Measurements from ENCODE around the gene TSSK6.

TSSK6 gene

GRCh38 chr19:19508217-19508616 lies 7.1 kb downstream of the TSSK6 start:
- Mint-ChIP-seq H3K27me3 (ENCODE audit: low read depth) (no peaks in the 10 kb centered on the region), H3K4me1 (no peaks in the 10 kb centered on the region), H3K36me3 (ENCODE audit: low read depth) (peaks cover 38% of the 10 kb centered on the region), H3K27ac (no peak overlapping the region), H3K9me3 (no peaks in the 10 kb centered on the region), H3K4me3 (no peak overlapping the region)
- no peak for TF ChIP-seq CTCF (IDR thresholded peaks at IDR 0.05; ENCODE audit: unreplicated experiment in 3 of 3)

DNA sequence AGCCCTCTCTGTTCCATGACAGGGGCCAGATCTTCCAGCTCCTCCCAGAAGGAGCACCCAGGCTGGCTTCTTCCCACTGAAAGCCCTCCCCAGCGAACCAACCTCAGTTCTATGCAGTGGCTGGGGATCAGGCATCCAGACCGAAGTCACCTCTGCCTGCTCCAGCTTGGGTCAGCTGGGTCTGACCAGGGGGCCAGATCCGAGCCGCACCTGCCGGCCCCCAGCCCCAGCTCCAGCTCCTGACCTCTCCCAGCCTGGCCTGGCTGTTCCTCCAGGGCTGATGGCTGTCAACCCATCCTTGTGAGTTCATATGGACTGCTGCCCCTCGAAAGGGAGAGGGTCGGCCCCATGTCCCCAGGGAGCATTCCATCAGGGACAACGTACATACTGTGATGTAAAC lies 8.0 kb downstream of the TSSK6 start:
- Mint-ChIP-seq H3K27ac (no peak overlapping the region), H3K4me1 (no peaks in the 10 kb centered on the region), H3K36me3 (ENCODE audit: low read depth) (peaks cover 47% of the 10 kb centered on the region), H3K27me3 (ENCODE audit: low read depth) (no peaks in the 10 kb centered on the region), H3K9me3 (no peaks in the 10 kb centered on the region), H3K4me3 (no peak overlapping the region)
- no peak for TF ChIP-seq CTCF (IDR thresholded peaks at IDR 0.05; ENCODE audit: unreplicated experiment in 3 of 3)

DNA sequence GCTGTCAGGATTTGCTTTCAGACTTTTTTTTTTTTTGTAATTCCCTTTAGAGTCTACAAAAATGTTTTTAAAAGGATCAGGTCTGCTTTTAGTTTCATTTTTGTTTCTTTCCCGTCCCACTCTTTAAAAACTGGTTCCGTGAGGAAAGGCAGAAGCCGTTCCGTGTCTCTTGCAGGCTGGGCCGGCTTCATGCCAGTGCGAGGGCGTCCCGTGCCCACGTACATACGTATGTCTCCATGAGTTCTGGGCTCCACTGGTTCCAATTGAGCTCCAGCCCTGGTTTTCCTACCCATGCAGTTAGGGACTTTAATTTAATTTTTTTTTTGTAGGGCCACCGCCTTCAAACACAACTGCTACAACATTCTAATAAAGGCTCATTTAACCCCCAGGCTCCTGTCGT lies 8.8 kb downstream of the TSSK6 start:
- no peak overlapping the region for H3K27ac Mint-ChIP-seq
- no peak for TF ChIP-seq CTCF (IDR thresholded peaks at IDR 0.05; ENCODE audit: unreplicated experiment in 3 of 3)
- H3K27me3 Mint-ChIP-seq (ENCODE audit: low read depth): peaks cover 3% of the 10 kb centered on the region
- H3K9me3 Mint-ChIP-seq: no peaks in the 10 kb centered on the region
- no peak overlapping the region for H3K4me3 Mint-ChIP-seq
- peaks cover 55% of the 10 kb centered on the region for H3K36me3 Mint-ChIP-seq (ENCODE audit: low read depth)
- no peaks in the 10 kb centered on the region for H3K4me1 Mint-ChIP-seq

DNA sequence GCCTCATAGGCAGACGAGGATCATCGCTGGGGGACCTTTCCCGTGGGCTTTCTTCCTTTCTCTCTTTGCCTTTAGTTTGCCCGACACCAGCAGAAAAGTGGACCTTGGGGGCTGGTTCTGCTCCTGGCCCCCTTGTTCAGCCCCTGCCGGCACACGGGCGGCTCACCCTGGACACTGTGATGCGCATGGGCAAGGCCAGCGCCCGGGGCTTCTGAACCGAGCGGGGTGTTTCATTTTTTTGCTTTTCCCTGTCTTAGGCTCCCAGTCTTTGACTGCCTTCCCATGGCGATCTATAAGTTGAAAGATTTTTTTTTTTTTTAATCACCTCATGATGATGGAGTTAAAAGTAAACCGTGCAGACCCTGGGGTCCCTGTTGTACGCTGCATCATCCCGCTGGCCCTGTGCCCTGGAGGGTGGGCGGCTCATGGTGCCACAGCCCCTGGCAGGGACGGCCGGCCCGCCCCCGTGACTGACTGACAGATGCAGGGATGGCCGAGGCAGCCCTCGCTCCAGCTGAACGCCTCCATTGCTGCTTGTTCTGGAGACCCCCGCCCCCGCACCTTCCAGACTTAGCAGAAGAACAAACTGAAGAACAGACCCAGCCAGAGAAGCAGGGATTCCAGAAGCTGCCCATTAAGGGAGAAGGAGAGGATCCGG lies 9.6 kb downstream of the TSSK6 start:
- Mint-ChIP-seq H3K27me3 (ENCODE audit: low read depth) (peaks cover 3% of the 10 kb centered on the region), H3K4me1 (no peaks in the 10 kb centered on the region), H3K36me3 (ENCODE audit: low read depth) (peaks cover 58% of the 10 kb centered on the region), H3K9me3 (no peaks in the 10 kb centered on the region), H3K4me3 (no peak overlapping the region), H3K27ac (no peak overlapping the region)
- TF ChIP-seq CTCF (IDR thresholded peaks at IDR 0.05; ENCODE audit: unreplicated experiment in 3 of 3): no peak

GRCh38 chr19:19504754-19505668 lies 10.3 kb downstream of the TSSK6 start:
- H3K9me3 Mint-ChIP-seq: no peaks in the 10 kb centered on the region
- H3K4me3 Mint-ChIP-seq: no peak overlapping the region
- H3K36me3 Mint-ChIP-seq (ENCODE audit: low read depth): peaks cover 58% of the 10 kb centered on the region
- H3K27me3 Mint-ChIP-seq (ENCODE audit: low read depth): peaks cover 3% of the 10 kb centered on the region
- no peak for TF ChIP-seq CTCF (IDR thresholded peaks at IDR 0.05; ENCODE audit: unreplicated experiment in 3 of 3)
- H3K27ac Mint-ChIP-seq: no peak overlapping the region
- no peaks in the 10 kb centered on the region for H3K4me1 Mint-ChIP-seq

Data from nephron (organoid).